Measurements from ENCODE around the gene VEZF1. TPM values are rescaled to one million over a fixed set of nuclear protein-coding genes. Genes with fewer than 3 reads are reported as not detected.

Gene VEZF1
- total RNA-seq, 1 donor from 2014 or later = 82.5 TPM

DNA sequence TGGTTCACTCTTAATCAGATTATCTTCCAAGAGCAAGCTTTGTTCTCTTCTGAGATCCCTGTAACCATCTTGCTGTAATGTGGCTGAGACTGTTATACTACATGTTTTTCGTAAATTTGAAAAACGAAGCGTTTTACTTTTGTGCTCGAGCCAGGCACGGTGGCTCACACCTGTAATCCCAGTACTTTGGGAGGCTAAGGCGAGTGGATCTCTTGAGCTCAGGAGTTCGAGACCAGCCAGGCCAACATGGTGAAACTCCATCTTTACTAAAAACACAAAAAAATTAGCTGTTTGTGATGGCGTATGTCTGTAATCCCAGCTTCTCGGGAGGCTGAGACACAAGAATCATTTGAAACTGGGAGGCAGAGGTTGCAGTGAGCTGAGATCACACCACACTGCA, 40.7 kb downstream of the VEZF1 start:
- no peak for DNase-seq (ENCODE audit: low spot score in 2 of 2, unreplicated experiment in 2 of 2)
- peaks cover 74% of the 10 kb centered on the region for H3K4me1 Mint-ChIP-seq
- no peaks in the 10 kb centered on the region for H3K36me3 Mint-ChIP-seq
- no peak for TF ChIP-seq CTCF (IDR thresholded peaks at IDR 0.05; ENCODE audit: unreplicated experiment)
- no peaks in the 10 kb centered on the region for H3K27me3 Mint-ChIP-seq (ENCODE audit: low read depth)
- peak overlapping the region; percentile 91 for H3K27ac Mint-ChIP-seq
- no peaks in the 10 kb centered on the region for H3K9me3 Mint-ChIP-seq
- H3K4me3 Mint-ChIP-seq = no peak overlapping the region

DNA sequence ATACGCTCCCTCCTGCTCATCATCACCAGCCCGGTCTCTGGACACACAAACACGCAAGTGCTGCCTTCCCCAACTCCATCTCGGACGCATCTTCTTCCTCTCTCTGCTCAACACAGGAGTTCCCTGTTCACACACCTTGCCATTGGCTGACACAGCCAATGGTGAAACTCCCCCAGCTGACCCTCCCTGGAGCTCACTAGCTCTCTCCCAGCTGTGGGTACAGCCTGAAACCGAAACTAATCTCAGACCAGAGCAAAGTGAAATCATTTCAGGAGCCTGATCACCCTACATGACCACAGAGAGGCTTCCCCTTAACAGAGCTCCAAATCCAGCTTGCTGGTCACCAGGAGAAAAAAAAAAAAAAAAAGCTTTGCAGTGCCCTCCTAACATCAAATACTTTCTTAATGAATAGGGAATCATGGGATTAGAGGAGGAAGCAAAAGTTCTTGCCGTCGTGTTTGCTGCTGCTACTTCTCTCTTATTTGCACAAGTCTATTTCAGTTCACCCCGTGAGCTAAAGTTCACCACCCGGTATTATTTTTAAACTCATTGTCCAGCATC, 41.2 kb downstream of the VEZF1 start:
- peak overlapping the region; percentile 20 for H3K4me3 Mint-ChIP-seq
- peak overlapping the region; percentile 91 for H3K27ac Mint-ChIP-seq
- no peak for TF ChIP-seq CTCF (IDR thresholded peaks at IDR 0.05; ENCODE audit: unreplicated experiment)
- no peaks in the 10 kb centered on the region for H3K36me3 Mint-ChIP-seq
- no peak for DNase-seq (ENCODE audit: low spot score in 2 of 2, unreplicated experiment in 2 of 2)
- no peaks in the 10 kb centered on the region for H3K9me3 Mint-ChIP-seq
- no peaks in the 10 kb centered on the region for H3K27me3 Mint-ChIP-seq (ENCODE audit: low read depth)
- H3K4me1 Mint-ChIP-seq = peaks cover 74% of the 10 kb centered on the region

DNA sequence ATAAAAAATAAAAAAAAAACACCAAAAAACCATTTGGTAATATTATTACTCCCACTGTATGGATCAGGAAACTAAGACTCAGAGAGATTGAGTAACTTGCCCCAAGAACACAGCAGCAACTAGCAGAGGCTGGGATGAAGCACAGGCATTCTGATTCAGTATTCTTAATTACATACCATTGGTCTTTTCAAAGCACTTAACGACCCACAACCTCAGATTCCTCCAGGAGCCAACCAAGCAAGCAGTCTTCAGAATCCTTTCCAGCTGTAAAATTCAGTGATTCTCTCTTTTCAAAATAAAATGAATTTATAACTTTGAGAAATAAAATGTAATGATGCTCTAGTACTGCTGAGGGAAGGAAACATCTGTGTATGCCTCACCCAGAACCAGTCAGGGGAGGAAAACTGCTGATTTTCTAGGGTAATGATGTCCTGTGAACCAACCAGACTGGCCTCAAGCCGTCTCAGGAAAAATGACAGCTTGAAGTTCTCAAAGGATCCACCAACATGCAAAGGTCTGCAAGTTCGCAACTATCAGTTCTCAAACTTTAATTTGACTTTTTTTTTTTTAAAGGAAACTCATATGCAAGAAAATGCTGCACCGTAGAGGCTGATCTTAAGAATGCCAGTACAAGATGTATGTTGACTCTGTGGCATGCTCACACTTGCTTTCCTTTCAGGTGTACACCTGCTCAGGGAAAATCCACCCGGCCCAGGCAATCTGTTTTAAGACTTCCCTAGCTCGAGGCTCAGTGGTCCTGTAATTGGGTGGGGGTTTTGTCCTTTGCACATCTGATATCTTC, 41.9 kb downstream of the VEZF1 start:
- TF ChIP-seq CTCF (IDR thresholded peaks at IDR 0.05; ENCODE audit: unreplicated experiment) = no peak
- no peaks in the 10 kb centered on the region for H3K9me3 Mint-ChIP-seq
- peaks cover 76% of the 10 kb centered on the region for H3K4me1 Mint-ChIP-seq
- peak overlapping the region; percentile 91 for H3K27ac Mint-ChIP-seq
- no peaks in the 10 kb centered on the region for H3K36me3 Mint-ChIP-seq
- DNase-seq (ENCODE audit: low spot score in 2 of 2, unreplicated experiment in 2 of 2) = no peak
- peak overlapping the region; percentile 20 for H3K4me3 Mint-ChIP-seq
- H3K27me3 Mint-ChIP-seq (ENCODE audit: low read depth) = no peaks in the 10 kb centered on the region

DNA sequence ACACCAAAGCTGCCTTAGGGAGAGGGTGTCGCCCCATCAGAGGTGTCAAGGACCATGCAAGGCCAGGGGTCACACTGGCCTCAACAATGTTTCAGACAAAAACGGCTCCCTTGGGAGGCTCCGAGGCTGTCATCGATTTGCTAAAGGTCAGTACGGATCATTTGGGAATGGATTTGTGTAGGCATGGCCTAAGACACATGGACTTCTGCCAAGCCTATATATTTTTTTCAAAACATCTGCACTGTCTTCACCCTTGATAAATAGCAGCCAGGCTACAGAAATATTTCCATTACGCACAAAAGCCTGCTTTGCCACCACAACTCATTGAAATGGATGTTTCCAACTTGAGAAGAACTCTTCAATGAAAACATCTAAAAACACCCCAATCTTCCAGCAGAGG, 43.1 kb downstream of the VEZF1 start:
- Mint-ChIP-seq H3K9me3 (no peaks in the 10 kb centered on the region), H3K4me1 (peaks cover 80% of the 10 kb centered on the region), H3K27ac (peak overlapping the region; percentile 84), H3K36me3 (no peaks in the 10 kb centered on the region), H3K4me3 (no peak overlapping the region), H3K27me3 (ENCODE audit: low read depth) (no peaks in the 10 kb centered on the region)
- DNase-seq (ENCODE audit: low spot score in 2 of 2, unreplicated experiment in 2 of 2) = no peak
- no peak for TF ChIP-seq CTCF (IDR thresholded peaks at IDR 0.05; ENCODE audit: unreplicated experiment)

DNA sequence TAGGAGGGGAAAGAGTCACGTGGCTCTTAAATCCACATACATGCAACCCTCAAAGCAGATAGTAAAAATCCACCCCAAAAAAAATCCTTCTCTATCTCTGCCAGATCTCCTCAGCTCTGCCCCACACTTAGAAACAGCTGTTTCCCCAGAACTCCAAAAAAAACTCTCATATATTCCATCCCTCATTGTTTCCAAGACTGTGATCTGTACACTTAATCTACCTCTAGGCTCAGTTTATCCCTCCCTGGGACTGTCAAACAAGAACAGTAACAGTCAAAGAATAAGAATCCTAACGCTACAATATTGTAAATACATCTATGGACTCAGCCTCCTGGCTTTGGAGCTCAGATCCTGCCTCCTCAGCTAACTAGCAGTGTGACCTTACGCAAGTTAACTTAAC, 44.4 kb downstream of the VEZF1 start:
- no peak for DNase-seq (ENCODE audit: low spot score in 2 of 2, unreplicated experiment in 2 of 2)
- Mint-ChIP-seq H3K4me3 (no peak overlapping the region), H3K36me3 (no peaks in the 10 kb centered on the region), H3K4me1 (peaks cover 72% of the 10 kb centered on the region), H3K27me3 (ENCODE audit: low read depth) (no peaks in the 10 kb centered on the region), H3K27ac (peak overlapping the region; percentile 39), H3K9me3 (no peaks in the 10 kb centered on the region)
- TF ChIP-seq CTCF (IDR thresholded peaks at IDR 0.05; ENCODE audit: unreplicated experiment) = no peak
